Psoas muscle (tissue), 8 donors: Measurements from ENCODE around the gene RAC3. TPM values are rescaled to one million over a fixed set of nuclear protein-coding genes. Genes with fewer than 3 reads are reported as not detected.

Experiments used
- ATAC-seq, 4 donors: fragments of 200-7000 bp; cut with Tn5 transposase; one replicate each; pipeline ENCODE4 v1.9.1; 2020; ENCODE audit warnings: moderate library complexity in 3 of 4, mild to moderate bottlenecking in 2 of 4
- DNase-seq, 2 donors: peaks; one replicate each; pipeline ENCODE4 v3.0.0-alpha.2; 2020
- H3K27ac ChIP-seq: fragments of 200-600 bp; one replicate; pipeline ENCODE4 v1.8.0; 2022
- H3K27me3 ChIP-seq, 3 donors: fragments of 200-600 bp in 1 of 3; one replicate each; pipeline versions ENCODE4 v1.6.1 to v1.8.0; 2013 to 2022; ENCODE audit warnings: low read length in 2 of 3, mild to moderate bottlenecking in 2 of 3, moderate library complexity in 1 of 3; ENCODE audit not compliant: insufficient read depth in 3 of 3
- H3K36me3 ChIP-seq, 2 donors: fragments of 200-600 bp in 1 of 2; one replicate each; pipeline versions ENCODE4 v1.6.1 to v1.8.0; 2013 to 2022; ENCODE audit warnings: low read depth in 1 of 2, mild to moderate bottlenecking in 1 of 2, moderate library complexity in 1 of 2; ENCODE audit not compliant: insufficient read depth in 1 of 2
- H3K4me1 ChIP-seq: fragments of 200-600 bp; one replicate; pipeline ENCODE4 v1.8.0; 2022
- H3K4me3 ChIP-seq: fragments of 200-600 bp; one replicate; pipeline ENCODE4 v1.8.0; 2022; ENCODE audit warnings: mild to moderate bottlenecking
- H3K9me3 ChIP-seq: fragments of 200-600 bp; one replicate; pipeline ENCODE4 v1.8.0; 2022
- CTCF ChIP-seq: fragments of 200-600 bp; IDR thresholded peaks from one replicate; pipeline ENCODE4 v1.8.0; 2022; ENCODE audit warnings: antibody characterized with exemption
- WGBS, 3 donors: extraction: QIAGEN DNeasy Blood & Tissue Kit; methylation state at CpG; one replicate each; pipeline versions ENCODE4 v1.1.6 to v1.1.7; 2013; 5-methylcytosine and 5-hydroxymethylcytosine counted together
- intact Hi-C, 2 donors: fragments of 100-400 bp; cut with DNase I; formaldehyde crosslinking; loops; one replicate each; pipeline versions ENCODE4 v1.11.0 to v1.14.2; 2022
- polyA plus RNA-seq, 3 donors: library from polyadenylated mRNA; stranded (reverse); fragments of 200-250 nt; gene quantifications; one replicate each; pipeline ENCODE4 v1.2.3, GENCODE V29; 2013
- total RNA-seq, 4 donors: library from RNA; stranded (reverse); fragmentation: NEBNext Ultra II Directional in 2 of 4; extraction: Animal tissue kit (Norgen Biotek cat#: 25700) in 2 of 4; gene quantifications; one replicate each; pipeline versions ENCODE4 v1.2.1 to v1.2.4, GENCODE V29; 2021 to 2023
- donor health status: healthy with polysubstance abuse.
- donor health status: DM: no; HTN: no; CAD: no; lungs with moderate emphysema.
- donor health status: Bipolar disorder and iron deficiency.
- donor health status: healthy.
- donor health status: DM: yes; HTN: yes; CAD: no.
- donor health status: DM: no; HTN: no; CAD: no.
- donor health status: DM: no; HTN: no; CAD: no.
- donor health status: DM: yes; HTN: yes; CAD: no.

Gene RAC3
- total and polyA plus RNA-seq, 7 donors: 0.05 to 0.83 TPM; not detected in 5

GRCh38 chr17:82062984-82063368 is 31.5 kb downstream of the RAC3 start:
- DNase-seq: peak; percentile 12 to 42

DNA sequence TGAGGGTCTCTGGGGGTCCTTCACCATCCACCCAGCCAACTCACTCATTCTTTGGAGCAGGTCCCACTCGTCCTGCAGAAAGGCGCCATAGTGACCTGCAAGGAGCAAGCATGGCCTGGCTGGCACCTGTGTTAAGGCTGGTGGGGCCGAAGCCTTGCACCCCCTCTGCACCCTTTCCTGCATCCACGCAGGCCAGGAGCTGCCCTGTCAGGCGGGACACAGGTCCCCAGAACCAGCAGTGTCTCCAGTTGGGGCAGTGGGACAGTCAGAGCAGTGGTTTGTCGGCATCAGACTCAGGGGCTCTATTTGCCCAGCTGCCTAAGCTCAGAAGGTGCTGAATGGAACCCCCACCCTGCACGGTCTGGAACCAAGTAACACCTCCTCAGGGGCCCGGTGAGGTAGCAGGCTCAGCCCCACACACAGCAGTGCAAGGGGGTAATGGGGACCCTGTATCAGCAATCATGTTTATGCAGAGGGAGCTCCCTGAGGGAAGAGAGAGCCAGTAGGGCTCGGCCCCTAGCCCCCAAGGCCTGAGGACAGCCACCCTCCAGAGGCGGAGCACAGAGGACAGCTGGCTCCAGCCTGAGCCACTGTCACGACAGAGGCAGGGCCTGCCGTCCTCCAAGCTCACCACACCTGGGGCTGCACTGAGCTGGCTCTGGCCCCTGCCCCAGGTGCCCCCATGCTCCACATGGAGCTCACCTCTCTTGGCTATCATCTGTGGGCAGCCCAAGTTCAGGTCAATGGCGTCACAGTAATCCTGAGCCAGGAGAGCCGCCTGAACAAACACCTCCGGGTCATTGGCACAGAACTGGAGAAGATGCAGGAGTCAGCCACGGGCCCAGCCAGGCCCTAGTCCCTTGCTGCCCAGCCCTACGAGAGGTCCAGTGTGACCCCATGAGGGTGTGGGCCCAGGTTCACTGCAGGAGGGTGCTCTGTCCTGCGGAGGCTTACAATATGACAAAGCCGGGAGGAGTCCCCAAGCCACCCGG is 32.2 kb downstream of the RAC3 start:
- no peak overlapping the region for H3K27ac ChIP-seq
- no peaks in the 10 kb centered on the region for H3K27me3 ChIP-seq
- WGBS, 3 donors: 70 to 75% (median 74%) methylated on average over 20 of the region's 20 CpGs
- ATAC-seq (no peak), DNase-seq (peak in 1 of 2 donors; percentile 46)
- H3K4me3 ChIP-seq: peak overlapping the region; percentile 98
- no peaks in the 10 kb centered on the region for H3K9me3 ChIP-seq
- intact Hi-C loops: no loop called here
- peaks cover 10 to 55% of the 10 kb centered on the region in 2 donors for H3K36me3 ChIP-seq
- no peak for TF ChIP-seq CTCF
- peaks cover 9% of the 10 kb centered on the region for H3K4me1 ChIP-seq

More at GRCh38 chr17:82062984-82063368, 31.5 kb downstream of the RAC3 start:
- Histone ChIP-seq H3K27me3 (no peaks in the 10 kb centered on the region), H3K36me3 (peaks cover 10 to 62% of the 10 kb centered on the region in 2 donors), H3K9me3 (no peaks in the 10 kb centered on the region), H3K27ac (no peak overlapping the region), H3K4me1 (peaks cover 9% of the 10 kb centered on the region), H3K4me3 (no peak overlapping the region)
- ATAC-seq: no peak
- TF ChIP-seq CTCF: no peak
- WGBS, 3 donors: 86 to 100% (median 90%) methylated on average over 4 to 9 of the region's 9 CpGs
- intact Hi-C loops: no loop called here

DNA sequence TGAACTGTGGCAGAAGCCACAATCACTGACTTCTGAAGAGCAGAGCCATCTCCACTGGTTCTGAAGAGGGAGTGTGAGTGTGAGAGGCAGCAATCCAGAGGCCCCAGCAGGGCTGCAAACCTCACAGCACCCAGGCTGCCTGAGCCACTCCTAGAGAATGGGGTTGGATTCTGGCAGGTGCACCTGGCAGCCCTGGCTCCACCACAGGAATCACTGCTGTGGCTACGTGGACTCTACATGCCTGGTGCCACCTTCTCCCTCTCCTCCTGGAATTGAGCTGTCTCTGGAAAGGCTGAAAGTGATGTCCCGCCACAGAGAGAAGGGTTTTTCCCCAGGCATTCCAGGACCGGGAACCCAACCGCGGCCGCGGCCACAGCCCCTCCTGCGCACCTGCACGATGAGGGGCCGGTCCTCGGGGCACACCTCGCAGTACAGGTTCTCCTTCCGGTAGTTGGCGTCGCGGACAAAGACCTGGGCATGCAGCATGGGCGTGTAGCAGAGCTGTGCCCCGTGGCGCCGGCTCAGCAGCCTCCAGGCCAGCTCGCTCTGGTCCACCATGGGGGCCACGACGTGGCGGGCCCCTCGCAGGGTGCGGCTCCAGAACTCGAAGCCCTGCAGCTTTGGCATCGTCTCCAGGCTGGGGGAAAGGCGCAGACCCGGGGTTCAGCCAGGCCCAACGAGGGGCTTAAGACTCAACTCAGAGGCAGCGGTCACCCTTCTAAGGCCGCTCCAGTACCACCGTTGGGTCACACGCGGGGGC is 33.1 kb downstream of the RAC3 start:
- peaks cover 9% of the 10 kb centered on the region for H3K4me1 ChIP-seq
- WGBS, 3 donors: 25 to 33% (median 29%) methylated on average over 35 to 36 of the region's 36 CpGs
- intact Hi-C loops: loop anchor here in 1 of 2 donors (1.0 kb wide), 1 partner anchor 11 kb away; no protein-coding TSS in a partner anchor
- H3K27ac ChIP-seq: peak overlapping the region; percentile 82
- no peaks in the 10 kb centered on the region for H3K27me3 ChIP-seq
- ATAC-seq: no peak
- peak overlapping the region; percentile 98 for H3K4me3 ChIP-seq
- no peak for TF ChIP-seq CTCF
- H3K9me3 ChIP-seq: no peaks in the 10 kb centered on the region
- DNase-seq: peak; percentile 10 to 58
- H3K36me3 ChIP-seq: peaks cover 10 to 46% of the 10 kb centered on the region in 2 donors

- peak overlapping the region; percentile 98 for H3K4me3 ChIP-seq
- peak in 1 of 2 donors; percentile 62 for DNase-seq
- ATAC-seq: peak; percentile 8 to 23 (median 14)
- H3K9me3 ChIP-seq: no peaks in the 10 kb centered on the region
- H3K27ac ChIP-seq: peak overlapping the region; percentile 82
- WGBS, 3 donors: 0 to 1% (median 1%) methylated on average over 14 to 47 of the region's 47 CpGs
- intact Hi-C loops: loop anchor here in 1 of 2 donors (1.0 kb wide), 1 partner anchor 12 kb away; no protein-coding TSS in a partner anchor
- peaks cover 10 to 40% of the 10 kb centered on the region in 2 donors for H3K36me3 ChIP-seq
- TF ChIP-seq CTCF: no peak
- H3K27me3 ChIP-seq: no peaks in the 10 kb centered on the region
- H3K4me1 ChIP-seq: peaks cover 9% of the 10 kb centered on the region
Observed at GRCh38 chr17:82065193-82065637, 33.7 kb downstream of the RAC3 start.
